ENCODE data around the gene CDC42. TPM values are rescaled to one million over a fixed set of nuclear protein-coding genes. Genes with fewer than 3 reads are reported as not detected.

CDC42 gene
- total and polyA plus RNA-seq, 2 of the 13 experiments (the other 11 are each of a cell fraction or from before 2014, with no cell fraction given): 138 to 237 TPM

GRCh38 chr1:22053861-22054770 is 1.6 kb downstream of the CDC42 start (continued):
- TF ChIP-seq RCOR2 (CRISPR knock-in tag; IDR thresholded peaks at IDR 0.05) (peak; percentile 43; the same call in 1 of the 2 replicates), ZBTB21 (CRISPR knock-in tag; IDR thresholded peaks at IDR 0.05) (no peak), KDM2A (CRISPR knock-in tag; IDR thresholded peaks at IDR 0.05; ENCODE audit: borderline replicate concordance, low read depth) (no peak), TRIM24 (CRISPR knock-in tag; IDR thresholded peaks at IDR 0.05) (no peak), KLF11 (CRISPR knock-in tag; IDR thresholded peaks at IDR 0.05) (no peak), ADNP (CRISPR knock-in tag; IDR thresholded peaks at IDR 0.05) (peak; percentile 65; the same call in 1 of the 2 replicates), IKZF1 (IDR thresholded peaks at IDR 0.05) (no peak), ZNF33B (CRISPR knock-in tag; IDR thresholded peaks at IDR 0.05) (no peak), SAFB2 (CRISPR knock-in tag; IDR thresholded peaks at IDR 0.05; ENCODE audit: borderline replicate concordance, low read depth) (no peak), CEBPG (CRISPR knock-in tag; IDR thresholded peaks at IDR 0.05) (0 out of 2 replicates have a peak, but pooled peaks have one; percentile 18), THAP11 (CRISPR knock-in tag; IDR thresholded peaks at IDR 0.05) (no peak), SOX5 (CRISPR knock-in tag; IDR thresholded peaks at IDR 0.05; ENCODE audit: borderline replicate concordance) (peak; percentile 53; the same call in 1 of the 2 replicates), RAD51 (IDR thresholded peaks at IDR 0.05; ENCODE audit: borderline replicate concordance) (no peak), MIXL1 (CRISPR knock-in tag; IDR thresholded peaks at IDR 0.05) (no peak), ZNF512 (CRISPR knock-in tag; IDR thresholded peaks at IDR 0.05) (no peak)
- TF ChIP-seq, protein P1, sequence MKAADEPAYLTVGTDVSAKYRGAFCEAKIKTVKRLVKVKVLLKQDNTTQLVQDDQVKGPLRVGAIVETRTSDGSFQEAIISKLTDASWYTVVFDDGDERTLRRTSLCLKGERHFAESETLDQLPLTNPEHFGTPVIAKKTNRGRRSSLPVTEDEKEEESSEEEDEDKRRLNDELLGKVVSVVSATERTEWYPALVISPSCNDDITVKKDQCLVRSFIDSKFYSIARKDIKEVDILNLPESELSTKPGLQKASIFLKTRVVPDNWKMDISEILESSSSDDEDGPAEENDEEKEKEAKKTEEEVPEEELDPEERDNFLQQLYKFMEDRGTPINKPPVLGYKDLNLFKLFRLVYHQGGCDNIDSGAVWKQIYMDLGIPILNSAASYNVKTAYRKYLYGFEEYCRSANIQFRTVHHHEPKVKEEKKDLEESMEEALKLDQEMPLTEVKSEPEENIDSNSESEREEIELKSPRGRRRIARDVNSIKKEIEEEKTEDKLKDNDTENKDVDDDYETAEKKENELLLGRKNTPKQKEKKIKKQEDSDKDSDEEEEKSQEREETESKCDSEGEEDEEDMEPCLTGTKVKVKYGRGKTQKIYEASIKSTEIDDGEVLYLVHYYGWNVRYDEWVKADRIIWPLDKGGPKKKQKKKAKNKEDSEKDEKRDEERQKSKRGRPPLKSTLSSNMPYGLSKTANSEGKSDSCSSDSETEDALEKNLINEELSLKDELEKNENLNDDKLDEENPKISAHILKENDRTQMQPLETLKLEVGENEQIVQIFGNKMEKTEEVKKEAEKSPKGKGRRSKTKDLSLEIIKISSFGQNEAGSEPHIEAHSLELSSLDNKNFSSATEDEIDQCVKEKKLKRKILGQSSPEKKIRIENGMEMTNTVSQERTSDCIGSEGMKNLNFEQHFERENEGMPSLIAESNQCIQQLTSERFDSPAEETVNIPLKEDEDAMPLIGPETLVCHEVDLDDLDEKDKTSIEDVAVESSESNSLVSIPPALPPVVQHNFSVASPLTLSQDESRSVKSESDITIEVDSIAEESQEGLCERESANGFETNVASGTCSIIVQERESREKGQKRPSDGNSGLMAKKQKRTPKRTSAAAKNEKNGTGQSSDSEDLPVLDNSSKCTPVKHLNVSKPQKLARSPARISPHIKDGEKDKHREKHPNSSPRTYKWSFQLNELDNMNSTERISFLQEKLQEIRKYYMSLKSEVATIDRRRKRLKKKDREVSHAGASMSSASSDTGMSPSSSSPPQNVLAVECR (CRISPR knock-in tag; IDR thresholded peaks at IDR 0.05; ENCODE audit: borderline replicate concordance): no peak
- TF ChIP-seq, protein P2, sequence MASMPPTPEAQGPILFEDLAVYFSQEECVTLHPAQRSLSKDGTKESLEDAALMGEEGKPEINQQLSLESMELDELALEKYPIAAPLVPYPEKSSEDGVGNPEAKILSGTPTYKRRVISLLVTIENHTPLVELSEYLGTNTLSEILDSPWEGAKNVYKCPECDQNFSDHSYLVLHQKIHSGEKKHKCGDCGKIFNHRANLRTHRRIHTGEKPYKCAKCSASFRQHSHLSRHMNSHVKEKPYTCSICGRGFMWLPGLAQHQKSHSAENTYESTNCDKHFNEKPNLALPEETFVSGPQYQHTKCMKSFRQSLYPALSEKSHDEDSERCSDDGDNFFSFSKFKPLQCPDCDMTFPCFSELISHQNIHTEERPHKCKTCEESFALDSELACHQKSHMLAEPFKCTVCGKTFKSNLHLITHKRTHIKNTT (CRISPR knock-in tag; IDR thresholded peaks at IDR 0.05): no peak
- TF ChIP-seq, protein P3, sequence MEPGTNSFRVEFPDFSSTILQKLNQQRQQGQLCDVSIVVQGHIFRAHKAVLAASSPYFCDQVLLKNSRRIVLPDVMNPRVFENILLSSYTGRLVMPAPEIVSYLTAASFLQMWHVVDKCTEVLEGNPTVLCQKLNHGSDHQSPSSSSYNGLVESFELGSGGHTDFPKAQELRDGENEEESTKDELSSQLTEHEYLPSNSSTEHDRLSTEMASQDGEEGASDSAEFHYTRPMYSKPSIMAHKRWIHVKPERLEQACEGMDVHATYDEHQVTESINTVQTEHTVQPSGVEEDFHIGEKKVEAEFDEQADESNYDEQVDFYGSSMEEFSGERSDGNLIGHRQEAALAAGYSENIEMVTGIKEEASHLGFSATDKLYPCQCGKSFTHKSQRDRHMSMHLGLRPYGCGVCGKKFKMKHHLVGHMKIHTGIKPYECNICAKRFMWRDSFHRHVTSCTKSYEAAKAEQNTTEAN (CRISPR knock-in tag; conservative IDR thresholded peaks at IDR 0.05): no peak
- TF ChIP-seq, protein P4, sequence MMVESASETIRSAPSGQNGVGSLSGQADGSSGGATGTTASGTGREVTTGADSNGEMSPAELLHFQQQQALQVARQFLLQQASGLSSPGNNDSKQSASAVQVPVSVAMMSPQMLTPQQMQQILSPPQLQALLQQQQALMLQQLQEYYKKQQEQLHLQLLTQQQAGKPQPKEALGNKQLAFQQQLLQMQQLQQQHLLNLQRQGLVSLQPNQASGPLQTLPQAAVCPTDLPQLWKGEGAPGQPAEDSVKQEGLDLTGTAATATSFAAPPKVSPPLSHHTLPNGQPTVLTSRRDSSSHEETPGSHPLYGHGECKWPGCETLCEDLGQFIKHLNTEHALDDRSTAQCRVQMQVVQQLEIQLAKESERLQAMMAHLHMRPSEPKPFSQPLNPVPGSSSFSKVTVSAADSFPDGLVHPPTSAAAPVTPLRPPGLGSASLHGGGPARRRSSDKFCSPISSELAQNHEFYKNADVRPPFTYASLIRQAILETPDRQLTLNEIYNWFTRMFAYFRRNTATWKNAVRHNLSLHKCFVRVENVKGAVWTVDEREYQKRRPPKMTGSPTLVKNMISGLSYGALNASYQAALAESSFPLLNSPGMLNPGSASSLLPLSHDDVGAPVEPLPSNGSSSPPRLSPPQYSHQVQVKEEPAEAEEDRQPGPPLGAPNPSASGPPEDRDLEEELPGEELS (CRISPR knock-in tag; IDR thresholded peaks at IDR 0.05): no peak

All from HepG2 (cell line).